HCT116 (cell line): Measurements from ENCODE around the gene CYTIP.

Source experiments
- EGR1 ChIP-seq: IDR thresholded peaks from 2 replicates; pipeline ENCODE4 v1.6.1; 2012; ENCODE audit warnings: low read depth
- EZH2 ChIP-seq: fragments of 200-600 bp; sonication (generic); IDR thresholded peaks from 2 replicates; pipeline ENCODE4 v1.6.1; 2017; ENCODE audit warnings: antibody characterized with exemption, mixed run types
- POLR2A ChIP-seq: IDR thresholded peaks from 2 replicates; pipeline ENCODE4 v1.7.0; 2011; ENCODE audit warnings: borderline replicate concordance; ENCODE audit not compliant: insufficient read depth, insufficient read length; ENCODE audit errors: extremely low read depth
- ZNF274 ChIP-seq: fragments of 200-500 bp; sonication (Bioruptor generic); IDR thresholded peaks from 2 replicates; pipeline ENCODE4 v1.6.1; 2014; ENCODE audit warnings: mild to moderate bottlenecking, low read depth, low read length, inconsistent platforms
- TF ChIP-seq, protein P1 (sequence below), 3 experiments: fragments of 200-600 bp in 1 of 3; sonication (generic) in 1 of 3; IDR thresholded peaks in 2 of 3; conservative IDR thresholded peaks in 1 of 3; 2 replicates each; pipeline ENCODE4 v1.5.1; 2012 to 2017; ENCODE audit warnings: low read depth in 2 of 3, low read length in 2 of 3, antibody characterized with exemption in 1 of 3, borderline replicate concordance in 1 of 3, control low read depth in 1 of 3, mild to moderate bottlenecking in 1 of 3, mixed read lengths in 1 of 3, mixed run types in 1 of 3, moderate library complexity in 1 of 3; ENCODE audit not compliant: insufficient read depth in 1 of 3
- TF ChIP-seq, protein P2 (sequence below): IDR thresholded peaks from 2 replicates; pipeline ENCODE4 v1.6.1; 2011; ENCODE audit warnings: mild to moderate bottlenecking, low read length, moderate library complexity; ENCODE audit not compliant: insufficient replicate concordance; ENCODE audit errors: extremely low read depth

DNA sequence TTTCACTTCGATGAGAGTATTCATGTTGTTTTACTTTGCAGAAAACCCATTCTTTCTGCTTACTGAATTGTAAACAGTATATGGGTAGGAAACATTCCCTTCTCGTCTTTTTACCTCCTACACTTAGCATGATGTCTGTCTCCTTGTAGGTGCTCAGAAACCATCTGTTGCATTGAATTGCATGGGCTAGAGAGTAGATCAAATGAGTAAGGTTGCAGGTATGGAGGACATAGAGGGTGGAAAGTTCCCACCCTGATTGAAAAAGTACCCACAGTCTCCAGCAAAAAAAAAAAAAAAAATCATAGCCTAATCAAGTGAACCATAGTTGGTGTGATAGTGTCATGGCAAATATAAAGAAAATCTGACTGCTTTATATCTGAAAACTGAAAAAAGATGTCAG, 1.7 kb downstream of the CYTIP start:
- TF ChIP-seq, protein P1, sequence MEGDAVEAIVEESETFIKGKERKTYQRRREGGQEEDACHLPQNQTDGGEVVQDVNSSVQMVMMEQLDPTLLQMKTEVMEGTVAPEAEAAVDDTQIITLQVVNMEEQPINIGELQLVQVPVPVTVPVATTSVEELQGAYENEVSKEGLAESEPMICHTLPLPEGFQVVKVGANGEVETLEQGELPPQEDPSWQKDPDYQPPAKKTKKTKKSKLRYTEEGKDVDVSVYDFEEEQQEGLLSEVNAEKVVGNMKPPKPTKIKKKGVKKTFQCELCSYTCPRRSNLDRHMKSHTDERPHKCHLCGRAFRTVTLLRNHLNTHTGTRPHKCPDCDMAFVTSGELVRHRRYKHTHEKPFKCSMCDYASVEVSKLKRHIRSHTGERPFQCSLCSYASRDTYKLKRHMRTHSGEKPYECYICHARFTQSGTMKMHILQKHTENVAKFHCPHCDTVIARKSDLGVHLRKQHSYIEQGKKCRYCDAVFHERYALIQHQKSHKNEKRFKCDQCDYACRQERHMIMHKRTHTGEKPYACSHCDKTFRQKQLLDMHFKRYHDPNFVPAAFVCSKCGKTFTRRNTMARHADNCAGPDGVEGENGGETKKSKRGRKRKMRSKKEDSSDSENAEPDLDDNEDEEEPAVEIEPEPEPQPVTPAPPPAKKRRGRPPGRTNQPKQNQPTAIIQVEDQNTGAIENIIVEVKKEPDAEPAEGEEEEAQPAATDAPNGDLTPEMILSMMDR (IDR thresholded peaks at IDR 0.05 in 2 of 3, conservative IDR thresholded peaks at IDR 0.05 in 1 of 3; ENCODE audit: borderline replicate concordance in 1 of 3, insufficient read depth in 1 of 3, low read depth in 2 of 3, low read length in 2 of 3) = no peak
- TF ChIP-seq POLR2A = no peak
- TF ChIP-seq EGR1 = no peak
- no peak for TF ChIP-seq ZNF274
- TF ChIP-seq, protein P2, sequence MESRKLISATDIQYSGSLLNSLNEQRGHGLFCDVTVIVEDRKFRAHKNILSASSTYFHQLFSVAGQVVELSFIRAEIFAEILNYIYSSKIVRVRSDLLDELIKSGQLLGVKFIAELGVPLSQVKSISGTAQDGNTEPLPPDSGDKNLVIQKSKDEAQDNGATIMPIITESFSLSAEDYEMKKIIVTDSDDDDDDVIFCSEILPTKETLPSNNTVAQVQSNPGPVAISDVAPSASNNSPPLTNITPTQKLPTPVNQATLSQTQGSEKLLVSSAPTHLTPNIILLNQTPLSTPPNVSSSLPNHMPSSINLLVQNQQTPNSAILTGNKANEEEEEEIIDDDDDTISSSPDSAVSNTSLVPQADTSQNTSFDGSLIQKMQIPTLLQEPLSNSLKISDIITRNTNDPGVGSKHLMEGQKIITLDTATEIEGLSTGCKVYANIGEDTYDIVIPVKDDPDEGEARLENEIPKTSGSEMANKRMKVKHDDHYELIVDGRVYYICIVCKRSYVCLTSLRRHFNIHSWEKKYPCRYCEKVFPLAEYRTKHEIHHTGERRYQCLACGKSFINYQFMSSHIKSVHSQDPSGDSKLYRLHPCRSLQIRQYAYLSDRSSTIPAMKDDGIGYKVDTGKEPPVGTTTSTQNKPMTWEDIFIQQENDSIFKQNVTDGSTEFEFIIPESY = no peak
- TF ChIP-seq EZH2 = no peak
